NCI-H1048 (cell line): ENCODE data around the gene EMILIN2.
"Not testable (repeated sequence)": the region's sequence is repeated elsewhere in the genome, so short reads cannot be mapped to it uniquely, and the experiment has no call there.

Source experiments
- DNase-seq: peaks from one replicate; lab custom pipeline; 2025; lab: John Stamatoyannopoulos, UW

The EMILIN2 gene

DNA sequence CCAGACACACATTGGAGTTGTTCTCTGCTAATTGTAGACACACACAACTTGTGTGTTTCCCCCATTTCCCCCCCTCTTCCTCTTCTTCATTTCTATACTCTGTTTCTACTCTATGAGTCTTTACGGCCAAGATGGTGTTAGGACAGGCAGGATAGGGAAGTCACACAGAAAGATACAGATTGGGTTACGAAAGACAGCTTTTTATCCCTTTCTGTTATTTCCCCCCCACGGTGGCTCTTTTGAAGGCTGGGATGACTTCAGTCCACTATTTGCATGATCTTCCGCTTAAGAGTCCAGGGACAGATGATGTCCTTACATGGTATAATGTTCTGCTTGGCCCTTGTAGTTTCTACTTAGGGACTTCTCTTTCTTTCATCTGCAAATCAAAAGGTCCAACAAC is 1.6 kb upstream of the EMILIN2 start:
- no peak for DNase-seq

DNA sequence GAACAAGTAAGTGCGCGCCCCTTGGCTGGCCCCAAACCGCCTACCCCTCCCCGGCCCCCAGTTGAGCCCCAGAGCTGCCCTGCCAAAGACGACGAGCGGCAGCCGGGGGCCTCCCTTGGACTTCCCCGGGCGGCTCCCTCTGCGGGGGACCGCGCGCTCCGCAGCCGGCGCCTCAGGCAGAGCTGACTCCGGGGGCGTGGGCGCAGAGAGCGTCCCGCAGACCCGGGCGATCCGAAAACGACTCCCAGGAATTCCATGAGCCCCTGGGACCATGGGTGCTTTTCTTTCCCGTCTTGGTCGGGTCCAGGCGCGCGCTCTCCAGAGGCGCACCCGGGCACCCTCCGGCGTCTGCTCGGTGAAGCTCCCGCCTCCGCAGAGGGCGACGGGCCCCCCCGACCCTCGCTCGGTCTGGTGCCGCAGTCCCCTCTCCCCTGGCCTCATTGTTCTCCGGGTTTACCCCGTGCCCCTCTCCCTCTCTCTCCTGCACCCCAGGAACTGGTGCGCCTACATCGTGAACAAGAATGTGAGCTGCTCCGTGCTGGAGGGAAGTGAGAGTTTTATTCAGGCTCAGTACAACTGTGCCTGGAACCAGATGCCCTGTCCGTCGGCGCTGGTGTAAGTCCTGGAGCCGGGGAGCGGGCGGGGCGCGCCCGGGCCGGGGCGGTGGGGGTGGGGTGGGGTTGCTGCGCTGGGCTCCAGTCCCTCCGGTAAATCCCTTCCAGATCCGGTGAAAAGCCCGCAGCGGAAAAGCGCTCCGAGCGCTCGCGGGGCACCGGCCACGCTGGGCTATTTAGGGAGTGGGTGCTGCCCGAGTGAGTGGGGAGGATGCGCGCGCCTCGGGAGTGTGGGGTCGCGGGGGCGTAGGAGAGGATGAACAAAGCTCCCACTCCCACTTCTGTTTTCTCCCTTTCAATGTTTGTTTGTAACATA is 776 bp downstream of the EMILIN2 start:
- no peak for DNase-seq

DNA sequence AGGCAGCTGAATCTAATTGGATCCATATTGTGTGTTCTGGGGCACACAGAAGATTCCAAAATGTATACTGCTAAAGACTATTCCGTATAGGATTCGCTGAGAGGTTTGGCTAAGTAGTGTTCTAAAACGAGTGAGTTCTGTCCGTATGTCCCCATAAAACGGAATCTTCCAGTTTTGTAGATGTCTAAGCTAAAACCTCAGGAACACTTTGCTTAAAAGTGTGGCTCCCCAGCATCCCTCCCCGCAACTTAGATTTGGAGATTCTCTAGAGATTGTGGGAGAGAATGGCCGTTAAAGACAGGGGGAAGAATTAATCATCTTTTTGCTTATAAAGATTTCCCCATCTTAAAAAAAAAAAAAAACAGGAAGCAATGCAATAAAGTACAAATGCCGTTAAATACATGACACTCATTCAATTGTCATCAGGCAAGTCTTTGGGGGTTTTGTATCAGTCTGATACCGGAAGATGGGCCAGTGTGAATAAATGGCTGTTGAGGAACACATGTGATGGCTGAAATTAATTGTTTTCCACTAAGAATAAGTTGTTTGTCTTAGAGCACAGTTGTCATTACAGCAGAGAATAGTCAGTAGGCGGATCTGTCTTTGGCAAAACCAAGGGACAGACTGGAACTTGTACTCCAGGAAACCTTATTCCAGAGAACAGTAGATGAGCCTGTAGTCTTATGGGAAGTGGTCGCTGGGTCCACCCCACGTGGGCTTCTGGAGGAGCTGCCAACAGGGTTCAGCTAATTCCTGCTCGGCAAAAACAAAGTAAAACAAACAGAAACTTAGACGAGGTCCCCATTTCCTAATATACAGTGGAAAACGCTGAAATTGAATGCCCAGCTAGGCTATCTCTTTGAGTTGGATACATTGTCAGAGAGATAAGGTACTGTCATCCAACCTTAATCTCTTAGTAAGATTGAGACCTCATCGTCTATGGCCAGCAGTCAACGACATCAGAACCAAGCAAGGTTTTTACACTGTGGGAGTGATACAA is 1.7 kb downstream of the EMILIN2 start:
- DNase-seq = no peak

DNA sequence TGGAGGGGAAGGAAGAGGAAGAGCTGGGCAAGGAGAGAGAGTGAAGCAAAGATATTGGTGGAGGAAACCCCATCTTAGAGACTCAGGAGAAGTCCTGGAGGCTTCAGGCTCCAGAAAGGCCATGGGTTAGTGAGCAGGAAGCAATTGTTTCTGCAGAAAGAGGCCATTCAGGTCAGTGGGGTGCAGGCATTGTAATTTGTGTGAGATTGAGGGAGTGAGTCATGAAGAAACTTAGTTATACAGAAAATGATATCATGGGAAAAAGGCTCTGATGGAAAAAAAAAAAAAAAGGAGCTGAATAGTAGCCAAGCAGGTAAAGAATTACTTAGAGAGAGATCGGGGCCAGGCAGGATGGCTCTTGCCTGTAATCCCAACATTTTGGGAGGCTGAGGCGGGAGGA is 4.0 kb downstream of the EMILIN2 start:
- no peak for DNase-seq

DNA sequence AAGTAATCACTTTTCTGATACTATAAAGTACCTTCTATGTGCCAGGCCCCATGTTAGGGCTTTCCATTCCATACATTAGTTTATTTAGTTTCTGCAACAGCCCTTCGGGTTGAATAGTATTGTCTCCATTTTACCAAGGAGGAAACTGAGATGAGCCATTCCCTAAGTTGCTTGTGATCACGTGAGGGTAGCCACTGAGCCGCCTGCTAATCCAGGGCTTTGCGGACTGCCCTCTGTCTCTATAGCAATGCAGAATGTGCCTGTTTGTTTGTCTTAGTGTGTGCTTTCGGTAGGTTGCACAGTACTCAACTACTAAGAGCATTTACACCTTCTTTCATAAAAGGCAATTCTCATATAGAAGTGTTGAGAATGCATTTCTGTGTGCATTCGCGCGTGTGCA is 5.0 kb downstream of the EMILIN2 start:
- no peak for DNase-seq

DNA sequence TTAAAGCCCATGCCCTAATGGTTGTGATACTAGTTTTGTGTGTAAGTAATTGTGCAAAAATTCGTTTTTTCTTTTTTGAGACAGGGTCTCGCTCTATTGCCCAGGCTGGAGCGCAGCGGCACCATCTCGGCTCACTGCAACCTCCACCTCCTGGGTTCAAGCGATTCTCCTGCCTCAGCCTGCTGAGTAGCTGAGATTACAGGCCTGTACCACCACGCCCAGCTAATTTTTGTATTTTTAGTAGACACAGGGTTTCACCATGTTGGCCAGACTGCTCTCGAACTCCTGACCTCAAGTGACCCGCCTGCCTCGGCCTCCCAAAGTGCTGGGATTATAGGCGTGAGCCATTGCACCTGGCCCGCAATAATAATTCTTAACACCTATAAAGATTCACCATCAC is 5.7 kb downstream of the EMILIN2 start:
- DNase-seq = not testable (repeated sequence)

DNA sequence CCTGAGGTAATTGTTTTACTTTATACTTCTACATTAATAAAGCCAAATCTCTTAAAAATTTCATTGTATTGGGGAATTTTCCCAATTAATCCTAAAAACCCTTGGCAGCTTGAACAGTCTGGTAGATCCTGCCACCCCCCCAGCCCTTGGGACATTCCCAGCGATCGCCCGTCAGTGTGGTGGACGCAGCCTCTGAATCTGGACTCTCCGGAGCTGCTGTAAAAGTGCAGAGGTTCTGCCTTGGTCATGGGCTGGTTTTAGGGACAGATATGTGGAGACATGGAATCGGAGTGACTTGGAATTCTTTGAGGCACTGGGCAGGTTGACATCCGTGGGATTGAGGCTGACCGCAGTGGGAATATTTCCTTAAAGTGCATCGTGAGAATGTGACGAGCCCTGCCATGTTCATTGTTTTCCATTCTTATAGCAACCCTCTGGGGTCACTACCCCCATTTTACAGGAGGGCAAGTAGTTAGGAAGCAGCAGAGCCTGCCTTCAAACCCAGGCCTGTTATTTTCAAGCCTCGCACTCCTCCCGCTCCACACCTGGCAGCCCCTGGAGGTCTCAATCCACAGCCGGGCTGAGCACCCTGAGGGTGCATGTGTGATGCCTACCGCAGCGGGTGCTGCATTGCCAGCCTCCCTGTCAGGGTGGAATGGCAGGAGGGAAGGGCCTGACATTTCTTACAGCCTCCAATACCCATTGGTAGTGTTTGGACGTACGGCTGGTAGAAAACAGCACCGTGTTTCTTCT is 6.5 kb downstream of the EMILIN2 start:
- no peak for DNase-seq

DNA sequence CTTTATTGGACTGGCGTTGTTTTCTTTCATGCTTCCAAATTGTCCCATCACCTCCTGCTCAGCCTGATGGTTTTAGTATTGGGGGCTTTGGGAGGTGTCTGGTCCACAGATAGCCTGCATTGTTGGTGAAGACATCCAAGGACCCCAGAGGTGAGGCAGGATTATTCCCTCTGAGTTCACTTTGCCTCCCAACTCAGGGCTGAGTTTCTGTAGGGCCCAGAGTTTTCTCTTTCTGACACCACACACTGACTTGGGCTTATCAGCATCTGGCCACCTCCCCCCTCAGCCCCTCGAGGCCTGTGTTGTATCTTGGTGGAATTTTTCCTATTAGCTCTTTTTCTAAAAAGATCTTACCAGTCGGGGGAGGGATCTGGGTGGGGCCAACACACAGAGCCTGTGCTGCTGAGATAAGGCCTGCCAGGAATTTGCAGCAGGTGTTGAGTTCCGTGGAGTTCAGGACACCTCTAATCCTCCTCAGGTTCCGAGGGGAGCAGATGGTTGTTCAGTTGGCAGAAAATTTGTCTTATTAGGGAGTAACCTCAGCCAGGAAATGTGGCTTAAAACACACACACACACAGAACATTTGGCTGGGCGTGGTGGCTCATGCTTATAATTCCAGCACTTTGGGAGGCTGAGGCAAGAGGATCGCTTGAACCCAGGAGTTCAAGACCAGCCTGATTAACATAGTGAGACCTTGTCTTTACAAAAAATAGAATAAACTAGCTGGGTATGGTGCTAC is 7.3 kb downstream of the EMILIN2 start:
- DNase-seq = no peak

DNA sequence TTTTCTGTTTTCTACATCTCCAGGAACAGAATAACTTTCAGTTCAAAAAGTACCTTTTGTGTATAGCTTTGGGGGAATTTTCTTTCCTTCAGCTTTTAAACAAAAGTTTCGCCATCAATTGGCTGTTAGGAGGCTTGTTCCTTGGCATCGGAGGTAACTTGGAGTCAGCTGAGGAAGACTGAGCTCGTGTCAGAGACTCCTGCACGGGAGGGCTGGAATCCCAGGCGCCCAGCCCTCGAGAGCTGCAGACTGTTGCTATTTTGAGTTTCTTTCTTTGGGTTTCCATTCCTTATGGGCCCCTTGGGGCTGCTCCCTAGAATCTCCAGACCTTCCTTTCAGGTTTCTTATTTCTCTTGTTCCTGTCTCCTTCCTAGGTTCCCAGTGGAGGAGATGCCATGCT is 8.1 kb downstream of the EMILIN2 start:
- DNase-seq = no peak

DNA sequence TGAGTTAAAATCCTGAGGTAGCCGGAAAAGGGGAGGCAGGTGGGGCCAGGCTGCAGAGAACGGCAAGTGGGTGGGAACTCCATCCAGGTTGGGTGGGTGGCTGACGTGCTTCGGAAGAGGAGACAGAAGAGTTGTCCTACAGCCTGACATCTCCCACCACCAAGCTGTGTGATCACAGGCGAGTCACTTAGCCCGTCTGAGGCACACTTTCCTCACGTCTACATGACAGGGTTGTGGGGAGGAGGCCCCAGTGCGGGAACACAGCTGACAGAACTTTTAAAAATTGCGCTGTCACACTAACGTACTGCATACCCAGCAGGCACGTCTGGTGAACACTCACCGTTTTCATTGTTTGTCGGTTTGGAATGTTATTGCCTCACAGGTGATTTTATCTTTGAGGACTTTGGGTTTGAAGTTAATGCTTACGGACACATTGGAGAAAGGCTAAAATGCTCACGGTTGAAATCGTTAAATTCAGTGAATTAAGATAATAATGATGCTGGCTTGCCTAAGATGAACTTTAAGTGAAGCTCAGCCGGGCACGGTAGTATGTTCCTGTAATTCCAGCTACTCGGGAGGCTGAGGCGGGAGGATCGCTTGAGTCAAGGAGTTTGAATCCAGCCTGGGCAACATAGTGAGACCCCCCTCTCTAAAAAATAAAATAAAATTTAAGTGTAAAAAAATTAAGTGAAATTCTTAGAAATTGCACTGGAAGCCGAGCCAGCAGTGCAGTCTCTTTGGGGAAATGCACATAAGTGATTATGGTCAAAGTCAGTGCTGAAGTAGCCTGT is 8.9 kb downstream of the EMILIN2 start:
- DNase-seq = no peak

DNA sequence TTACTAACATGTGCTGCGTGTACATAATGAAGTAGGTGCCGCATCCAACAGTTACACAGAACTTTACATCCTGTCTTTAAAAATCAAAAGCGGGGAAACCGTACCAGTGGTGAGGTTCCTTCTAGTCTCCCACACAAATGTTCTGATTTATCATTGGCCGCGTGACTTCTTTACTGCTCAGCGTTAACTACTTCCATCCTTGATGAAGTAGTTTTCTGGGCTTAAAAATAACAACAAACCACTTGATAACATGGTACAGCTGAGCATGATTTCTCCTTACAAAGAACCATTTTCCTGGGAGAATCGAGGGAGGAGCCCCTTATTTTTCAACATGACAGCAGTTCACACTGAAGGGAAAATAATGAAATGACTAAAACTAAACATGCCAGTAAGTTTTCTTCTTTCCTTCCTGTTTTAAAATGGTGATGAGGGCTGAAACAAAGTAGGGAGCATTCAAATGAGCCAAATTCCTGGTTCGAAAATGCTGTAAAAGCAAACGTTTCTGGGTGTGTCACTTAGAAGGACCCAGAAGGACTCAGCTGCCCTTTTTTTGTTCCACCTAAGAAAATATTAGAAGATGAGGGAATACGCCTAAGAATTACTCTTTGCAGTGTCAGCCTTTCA is 9.9 kb downstream of the EMILIN2 start:
- DNase-seq = no peak

DNA sequence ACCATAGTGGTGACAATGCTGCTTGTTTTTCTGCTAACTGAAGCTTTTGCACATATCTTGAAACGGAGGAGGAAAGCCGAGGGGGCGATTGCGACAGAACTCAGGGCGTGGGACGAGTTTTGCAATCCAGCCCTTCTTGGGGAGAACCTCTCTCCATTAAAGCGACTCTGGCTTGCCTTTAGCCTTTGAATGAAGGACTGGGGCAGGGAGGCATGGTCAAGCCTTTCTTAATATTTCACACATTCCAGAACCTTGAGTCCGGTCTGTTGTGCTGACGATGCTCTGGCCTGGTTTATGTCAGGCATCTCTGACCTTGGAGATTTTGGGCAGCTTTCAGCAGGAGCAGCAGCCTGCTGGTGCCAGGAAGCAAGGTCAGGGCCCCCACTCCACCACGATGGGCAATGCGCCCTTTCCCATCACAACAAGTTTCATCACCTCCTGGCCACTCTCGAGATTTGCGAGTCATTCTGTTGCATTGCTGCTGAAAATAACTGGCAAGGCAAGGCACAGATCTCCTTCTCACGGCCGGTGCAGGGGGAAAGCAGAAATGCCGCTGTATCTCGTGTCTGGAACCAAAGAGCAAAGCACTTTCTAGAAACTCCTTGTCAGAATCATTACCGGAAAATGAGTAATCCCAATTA is 10.8 kb downstream of the EMILIN2 start:
- no peak for DNase-seq

DNA sequence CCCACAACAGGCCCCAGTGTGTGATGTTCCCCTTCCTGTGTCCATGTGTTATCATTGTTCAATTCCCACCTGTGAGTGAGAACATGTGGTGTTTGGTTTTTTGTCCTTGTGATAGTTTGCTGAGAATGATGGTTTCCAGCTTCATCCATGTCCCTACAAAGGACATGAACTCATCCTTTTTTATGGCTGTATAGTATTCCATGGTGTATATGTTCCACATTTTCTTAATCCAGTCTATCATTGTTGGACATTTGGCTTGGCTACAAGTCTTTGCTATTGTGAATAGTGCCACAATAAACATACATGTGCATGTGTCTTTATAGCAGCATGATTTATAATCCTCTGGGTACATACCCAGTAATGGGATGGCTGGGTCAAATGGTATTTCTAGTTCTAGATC is 13.6 kb downstream of the EMILIN2 start:
- not testable (repeated sequence) for DNase-seq

DNA sequence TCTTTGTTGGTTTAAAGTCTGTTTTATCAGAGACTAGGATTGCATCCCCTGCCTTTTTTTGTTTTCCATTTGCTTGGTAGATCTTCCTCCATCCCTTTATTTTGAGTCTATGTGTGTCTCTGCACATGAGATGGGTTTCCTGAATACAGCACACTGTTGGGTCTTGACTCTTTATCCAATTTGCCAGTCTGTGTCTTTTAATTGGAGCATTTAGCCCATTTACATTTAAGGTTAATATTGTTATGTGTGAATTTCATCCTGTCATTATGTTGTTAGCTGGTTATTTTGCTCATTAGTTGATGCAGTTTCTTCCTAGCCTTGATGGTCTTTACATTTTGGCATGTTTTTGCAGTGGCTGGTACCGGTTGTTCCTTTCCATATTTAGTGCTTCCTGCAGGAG is 17.2 kb downstream of the EMILIN2 start:
- not testable (repeated sequence) for DNase-seq

DNA sequence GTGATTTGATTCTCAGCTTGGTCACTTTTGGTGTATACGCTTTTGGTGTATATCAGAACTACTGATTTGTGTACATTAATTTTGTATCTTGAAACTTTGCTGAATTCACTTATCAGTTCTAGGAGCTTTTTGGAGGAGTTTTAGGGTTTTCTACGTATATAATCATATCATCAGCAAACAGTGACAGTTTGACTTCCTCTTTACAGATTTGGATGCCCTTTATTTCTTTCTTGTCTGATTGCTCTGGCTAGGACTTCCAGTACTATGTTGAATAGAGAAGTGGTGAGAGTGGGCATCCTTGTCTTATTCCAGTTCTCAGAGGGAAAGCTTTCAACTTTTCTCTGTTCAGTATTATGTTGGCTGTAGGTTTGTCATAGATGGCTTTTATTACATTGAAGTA is 19.7 kb downstream of the EMILIN2 start:
- not testable (repeated sequence) for DNase-seq

DNA sequence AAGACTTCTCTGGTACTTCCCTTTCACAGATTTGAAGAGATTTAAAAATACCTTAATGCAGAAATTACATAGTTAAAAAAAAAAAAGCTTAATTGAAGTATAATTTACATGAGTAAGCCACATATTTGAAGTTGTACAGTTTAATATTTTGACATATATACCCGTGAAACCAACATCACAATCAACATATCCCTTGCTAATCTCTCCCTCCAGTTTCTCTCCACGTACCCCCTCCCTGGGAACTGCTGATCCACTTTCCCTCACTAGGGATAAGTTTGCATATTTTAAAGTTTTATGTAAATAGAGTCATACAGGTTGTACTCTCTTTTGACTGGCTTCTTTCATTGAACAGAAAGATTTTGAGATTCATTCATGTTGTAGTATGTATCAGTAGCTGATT is 22.4 kb downstream of the EMILIN2 start:
- no peak for DNase-seq

DNA sequence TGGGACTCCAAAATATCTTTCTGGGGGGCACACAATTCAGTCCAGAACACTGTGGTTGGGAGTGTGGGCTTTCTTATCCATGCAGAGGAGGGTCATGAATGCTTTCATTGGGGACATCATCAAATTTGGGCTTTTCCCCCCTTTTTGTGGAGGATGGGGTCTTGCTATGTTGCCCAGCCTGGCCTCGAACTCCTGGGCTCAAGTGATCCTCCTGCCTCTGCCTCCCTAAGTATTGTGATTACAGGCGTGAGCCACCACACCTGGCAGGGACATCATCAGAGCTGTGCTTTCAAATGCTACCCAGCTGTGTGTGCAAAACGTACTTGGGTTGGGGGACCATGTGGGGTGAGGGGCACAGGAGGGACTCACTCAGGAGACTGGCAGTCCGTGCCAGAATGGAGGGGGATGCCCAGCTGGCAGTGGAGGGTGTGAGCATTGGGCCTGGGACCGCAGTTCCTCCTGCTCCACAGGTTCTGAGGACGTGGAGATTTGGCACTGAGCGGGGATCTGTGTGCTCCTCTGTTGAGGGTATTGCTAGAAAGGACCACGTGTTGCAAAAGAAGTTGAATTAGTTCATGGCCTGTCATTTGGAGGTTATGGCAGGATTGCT is 24.4 kb downstream of the EMILIN2 start:
- no peak for DNase-seq

DNA sequence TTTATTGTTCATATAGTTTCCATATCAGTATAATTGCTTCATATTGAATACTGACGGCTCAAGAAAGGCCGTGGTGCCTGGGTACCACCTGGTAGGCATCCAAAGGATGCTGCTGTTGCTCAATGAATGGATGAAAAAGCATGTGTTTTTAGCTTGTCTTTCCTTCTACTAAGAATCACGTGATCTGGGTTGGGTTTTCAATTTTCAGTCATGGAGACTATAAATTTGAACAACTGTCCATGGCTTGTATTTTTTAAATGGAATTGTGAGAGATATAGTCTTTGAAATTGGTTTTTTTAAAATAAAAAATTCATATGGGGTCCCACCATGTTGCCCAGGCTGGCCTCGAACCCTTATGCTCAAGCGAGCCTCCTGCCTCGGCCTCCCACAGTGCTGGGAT is 25.3 kb downstream of the EMILIN2 start:
- DNase-seq = no peak

DNA sequence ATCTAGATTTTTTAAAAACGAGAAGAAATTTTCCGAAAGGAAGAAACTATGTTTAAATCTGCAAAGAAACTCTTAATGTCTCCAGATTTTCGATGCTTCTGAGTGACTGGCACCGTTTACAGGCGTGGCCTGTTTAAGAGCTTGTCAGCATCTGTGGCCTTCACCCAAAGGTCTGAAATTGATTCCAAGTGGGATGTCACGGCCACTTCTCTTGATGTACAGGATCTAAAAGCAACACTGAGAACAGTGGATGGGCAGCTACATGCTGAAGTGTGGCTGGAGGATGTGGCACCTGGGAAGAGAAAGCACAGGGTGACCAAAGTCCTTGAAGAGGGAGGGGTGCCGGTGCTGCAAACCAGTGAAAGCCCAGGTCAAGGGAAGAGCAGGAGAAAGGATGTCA is 28.0 kb downstream of the EMILIN2 start:
- DNase-seq = no peak
